ENCODE results near the gene ZNF500. TPM values are rescaled to one million over a fixed set of nuclear protein-coding genes. Genes with fewer than 3 reads are reported as not detected.

Gene ZNF500
- total RNA-seq, 1 experiment from 2014 or later, result 29.2 TPM

- intact Hi-C loops (cut with micrococcal nuclease; ENCODE audit: unreplicated experiment), result no loop called here
- TF ChIP-seq CTCF (conservative IDR thresholded peaks at IDR 0.05) (no peak), EZH2 (IDR thresholded peaks at IDR 0.05; ENCODE audit: low read depth) (no peak)
- Histone ChIP-seq H4K20me1 (ENCODE audit: insufficient read depth) (no peaks in the 10 kb centered on the region), H3K36me3 (ENCODE audit: low read depth) (no peaks in the 10 kb centered on the region), H3F3A (ENCODE audit: insufficient read depth, low read depth) (peaks cover 20% of the 10 kb centered on the region; the same call in 1 of the 2 replicates), H3K9me2 (ENCODE audit: insufficient read depth) (no peaks in the 10 kb centered on the region), H3K4me1 (replicated peaks; ENCODE audit: insufficient read depth) (peaks cover 32% of the 10 kb centered on the region), H3K4me2 (no peak overlapping the region), H2AFZ (no peak overlapping the region), H3K4me3 (no peak overlapping the region), H3K27ac (no peak overlapping the region), H3K9me3 (ENCODE audit: insufficient read depth, low read depth) (no peaks in the 10 kb centered on the region), H3K79me2 (ENCODE audit: low read depth) (no peaks in the 10 kb centered on the region), H3K27me3 (ENCODE audit: insufficient read depth, low read depth) (no peaks in the 10 kb centered on the region)
- no TSS peak for BruUV-seq (replicated peaks)
- no peak for DNase-seq
- ChIA-PET POLR2A (ENCODE audit: unreplicated experiment) (interaction anchor here (0.7 kb wide), 1 partner anchor 10 kb away, joined by 3 read pairs; no protein-coding TSS in a partner anchor), CTCF (interaction anchor here (0.7 kb wide), 1 partner anchor 19 kb away, joined by 3 read pairs; no protein-coding TSS in a partner anchor)
Observed at GRCh38 chr16:4788489-4788889, 21.5 kb upstream of the ZNF500 start.

GRCh38 chr16:4787627-4788482 is 20.9 kb upstream of the ZNF500 start, which contains the start of gene SEPTIN12:
TSS of gene SEPTIN12 (minus strand) at chr16:4788345. CDS start at chr16:4787645, 700 bp downstream.
- no peaks in the 10 kb centered on the region for H3K9me2 ChIP-seq (ENCODE audit: insufficient read depth)
- no TSS peak for BruUV-seq (replicated peaks)
- no peaks in the 10 kb centered on the region for H3K36me3 ChIP-seq (ENCODE audit: low read depth)
- no peak for DNase-seq
- POLR2A ChIA-PET (ENCODE audit: unreplicated experiment), result no interaction called here
- CTCF ChIA-PET, result interaction anchor here (0.7 kb wide), 1 partner anchor 18 kb away, joined by 3 read pairs; no protein-coding TSS in a partner anchor
- H4K20me1 ChIP-seq (ENCODE audit: insufficient read depth), result no peaks in the 10 kb centered on the region
- TF ChIP-seq CTCF (conservative IDR thresholded peaks at IDR 0.05) (no peak), EZH2 (IDR thresholded peaks at IDR 0.05; ENCODE audit: low read depth) (no peak)
- H3K4me2 ChIP-seq, result no peak within 1 kb of the TSS
- no peak within 1 kb of the TSS for H3K27ac ChIP-seq
- H3K79me2 ChIP-seq (ENCODE audit: low read depth), result no peaks in the 10 kb centered on the region
- H3K9me3 ChIP-seq (ENCODE audit: insufficient read depth, low read depth), result no peaks in the 10 kb centered on the region
- no peaks in the 10 kb centered on the region for H3K27me3 ChIP-seq (ENCODE audit: insufficient read depth, low read depth)
- H3K4me3 ChIP-seq, result no peak within 1 kb of the TSS
- H3K4me1 ChIP-seq (replicated peaks; ENCODE audit: insufficient read depth), result peaks cover 32% of the 10 kb centered on the region
- no peak within 1 kb of the TSS for H2AFZ ChIP-seq
- intact Hi-C loops (cut with micrococcal nuclease; ENCODE audit: unreplicated experiment), result no loop called here
- H3F3A ChIP-seq (ENCODE audit: insufficient read depth, low read depth), result peaks cover 16% of the 10 kb centered on the region; the same call in 1 of the 2 replicates

GRCh38 chr16:4787068-4787467 is 20.1 kb upstream of the ZNF500 start:
- peaks cover 16% of the 10 kb centered on the region; the same call in 1 of the 2 replicates for H3F3A ChIP-seq (ENCODE audit: insufficient read depth, low read depth)
- TF ChIP-seq EZH2 (IDR thresholded peaks at IDR 0.05; ENCODE audit: low read depth) (no peak), CTCF (conservative IDR thresholded peaks at IDR 0.05) (no peak)
- no peaks in the 10 kb centered on the region for H3K9me2 ChIP-seq (ENCODE audit: insufficient read depth)
- BruUV-seq (replicated peaks), result no TSS peak
- no peaks in the 10 kb centered on the region for H3K9me3 ChIP-seq (ENCODE audit: insufficient read depth, low read depth)
- no peaks in the 10 kb centered on the region for H3K36me3 ChIP-seq (ENCODE audit: low read depth)
- POLR2A ChIA-PET (ENCODE audit: unreplicated experiment), result no interaction called here
- intact Hi-C loops (cut with micrococcal nuclease; ENCODE audit: unreplicated experiment), result no loop called here
- H3K27me3 ChIP-seq (ENCODE audit: insufficient read depth, low read depth), result no peaks in the 10 kb centered on the region
- no peaks in the 10 kb centered on the region for H3K79me2 ChIP-seq (ENCODE audit: low read depth)
- no peak for DNase-seq
- CTCF ChIA-PET, result no interaction called here
- H3K4me2 ChIP-seq, result no peak overlapping the region
- no peak overlapping the region for H3K4me3 ChIP-seq
- peaks cover 32% of the 10 kb centered on the region for H3K4me1 ChIP-seq (replicated peaks; ENCODE audit: insufficient read depth)
- no peaks in the 10 kb centered on the region for H4K20me1 ChIP-seq (ENCODE audit: insufficient read depth)
- no peak overlapping the region for H2AFZ ChIP-seq
- peak overlapping the region; percentile 22; the same call in 1 of the 2 replicates for H3K27ac ChIP-seq
